Activated T-cell treated with anti-CD3 and anti-CD28 coated beads, Interleukin-2, amount 50 U/mL, for 72 hours (primary cell): ENCODE measurements around the gene PCSK2. TPM values are rescaled to one million over a fixed set of nuclear protein-coding genes. Genes with fewer than 3 reads are reported as not detected.

Source experiments
- ATAC-seq, 2 donors: fragments of 150-1000 bp; cut with Tn5 transposase; replicated peaks in 1 of 2; 2 replicates each; pipeline ENCODE4 v1.10.0; 2021; ENCODE audit warnings: moderate library complexity in 2 of 2, mild to moderate bottlenecking in 1 of 2
- DNase-seq, 2 donors: peaks; one replicate each; pipeline ENCODE4 v3.0.0; 2021 to 2022; ENCODE audit warnings: mixed read lengths in 1 of 2
- H3K27ac Mint-ChIP-seq: one replicate; pipeline ENCODE4 v1.8.0; 2022; ENCODE audit warnings: mild to moderate bottlenecking, moderate library complexity, mixed read lengths
- H3K27me3 Mint-ChIP-seq: one replicate; pipeline ENCODE4 v1.8.0; 2022; ENCODE audit warnings: low read depth, mixed read lengths
- H3K36me3 Mint-ChIP-seq, 2 donors: one replicate each; pipeline ENCODE4 v1.8.0; 2022; ENCODE audit warnings: mixed read lengths in 2 of 2, mild to moderate bottlenecking in 1 of 2; ENCODE audit not compliant: insufficient read depth in 2 of 2
- H3K4me1 Mint-ChIP-seq: one replicate; pipeline ENCODE4 v1.8.0; 2022; ENCODE audit warnings: low read depth, mixed read lengths
- H3K4me3 Mint-ChIP-seq, 2 donors: one replicate each; pipeline ENCODE4 v1.8.0; 2022; ENCODE audit warnings: mild to moderate bottlenecking in 2 of 2, mixed read lengths in 2 of 2, moderate library complexity in 2 of 2
- H3K9me3 Mint-ChIP-seq, 2 donors: one replicate each; pipeline ENCODE4 v1.8.0; 2022; ENCODE audit warnings: mixed read lengths in 2 of 2
- total RNA-seq, 2 donors: library from RNA; stranded (reverse); gene quantifications; one replicate each; pipeline ENCODE4 v1.2.3, GENCODE V29; 2022

The PCSK2 gene
- total RNA-seq, 2 donors from 2014 or later = not detected

DNA sequence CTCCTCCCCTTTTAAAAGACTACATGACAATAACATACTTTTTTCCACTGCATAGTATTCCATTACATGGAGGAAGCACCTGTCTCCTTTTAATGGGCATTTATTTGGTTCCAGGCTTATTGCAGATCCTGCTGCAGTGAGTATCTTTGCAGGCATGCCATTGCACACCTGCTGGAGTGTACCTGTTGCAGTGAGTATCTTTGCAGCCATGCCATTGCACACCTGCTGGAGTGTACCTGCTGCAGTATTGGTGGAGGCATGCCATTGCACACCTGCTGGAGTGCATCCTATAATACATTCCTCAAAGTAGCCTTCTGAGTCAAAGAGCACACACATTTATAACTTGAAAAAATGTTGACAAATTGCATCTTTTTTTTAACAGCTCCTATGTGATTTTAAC lies 302.7 kb downstream of the PCSK2 start:
- no peak for ATAC-seq
- Mint-ChIP-seq H3K36me3 (no peaks in the 10 kb centered on the region), H3K9me3 (no peaks in the 10 kb centered on the region), H3K27me3 (peaks cover 17% of the 10 kb centered on the region), H3K4me3 (no peak overlapping the region), H3K27ac (no peak overlapping the region), H3K4me1 (peaks cover 21% of the 10 kb centered on the region)
- DNase-seq = no peak

DNA sequence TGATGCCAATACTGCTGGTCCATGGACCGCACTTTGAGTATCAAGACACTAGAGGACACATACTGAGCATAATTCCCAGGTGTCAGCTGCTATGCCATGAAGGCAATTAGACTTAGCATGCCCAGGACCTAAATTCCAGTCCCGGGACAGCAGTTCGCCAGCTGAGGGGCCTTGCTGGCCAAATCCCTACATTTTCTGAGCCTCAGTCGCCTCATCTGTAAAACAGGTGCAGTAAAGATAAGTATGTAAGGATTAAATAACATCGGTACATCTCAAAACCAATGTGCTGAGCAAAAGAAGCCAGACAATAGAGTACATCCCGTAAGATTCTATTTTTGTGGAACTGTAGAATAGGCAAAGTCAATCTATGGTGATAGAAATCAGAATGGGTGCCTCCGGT lies 303.3 kb downstream of the PCSK2 start:
- Mint-ChIP-seq H3K4me1 (peaks cover 21% of the 10 kb centered on the region), H3K27me3 (peaks cover 17% of the 10 kb centered on the region), H3K4me3 (peak overlapping the region; percentile 67 to 70), H3K36me3 (no peaks in the 10 kb centered on the region), H3K27ac (no peak overlapping the region), H3K9me3 (no peaks in the 10 kb centered on the region)
- DNase-seq = no peak
- ATAC-seq = no peak

- no peaks in the 10 kb centered on the region for H3K36me3 Mint-ChIP-seq
- no peaks in the 10 kb centered on the region for H3K9me3 Mint-ChIP-seq
- peak; percentile 56 to 63 for DNase-seq
- no peak within 1 kb of the TSS for H3K27ac Mint-ChIP-seq
- H3K4me3 Mint-ChIP-seq = peak within 1 kb of the TSS; percentile 88
- H3K27me3 Mint-ChIP-seq = peaks cover 17% of the 10 kb centered on the region
- peaks cover 20% of the 10 kb centered on the region for H3K4me1 Mint-ChIP-seq
- peak; percentile 84 to 86 for ATAC-seq
Measured at GRCh38 chr20:17530716-17531664, 304.1 kb downstream of the PCSK2 start, which contains the start of gene BFSP1. Gene BFSP1, minus strand, starts transcription at chr20:17531379. Its CDS starts 50 bp downstream, at chr20:17531329.

- no peak overlapping the region for H3K27ac Mint-ChIP-seq
- ATAC-seq = no peak
- peaks cover 17% of the 10 kb centered on the region for H3K27me3 Mint-ChIP-seq
- H3K9me3 Mint-ChIP-seq = no peaks in the 10 kb centered on the region
- peak overlapping the region; percentile 88 for H3K4me3 Mint-ChIP-seq
- DNase-seq = no peak
- peaks cover 16% of the 10 kb centered on the region for H3K4me1 Mint-ChIP-seq
- H3K36me3 Mint-ChIP-seq = no peaks in the 10 kb centered on the region
Measured at GRCh38 chr20:17531665-17532025, 304.8 kb downstream of the PCSK2 start.

- Mint-ChIP-seq H3K27me3 (peaks cover 23% of the 10 kb centered on the region), H3K4me3 (no peak overlapping the region), H3K36me3 (no peaks in the 10 kb centered on the region), H3K4me1 (peaks cover 16% of the 10 kb centered on the region), H3K27ac (no peak overlapping the region), H3K9me3 (no peaks in the 10 kb centered on the region)
- peak in 1 of 2 donors; percentile 17 for DNase-seq
- ATAC-seq = no peak
Measured at GRCh38 chr20:17533396-17533795, 306.6 kb downstream of the PCSK2 start.

DNA sequence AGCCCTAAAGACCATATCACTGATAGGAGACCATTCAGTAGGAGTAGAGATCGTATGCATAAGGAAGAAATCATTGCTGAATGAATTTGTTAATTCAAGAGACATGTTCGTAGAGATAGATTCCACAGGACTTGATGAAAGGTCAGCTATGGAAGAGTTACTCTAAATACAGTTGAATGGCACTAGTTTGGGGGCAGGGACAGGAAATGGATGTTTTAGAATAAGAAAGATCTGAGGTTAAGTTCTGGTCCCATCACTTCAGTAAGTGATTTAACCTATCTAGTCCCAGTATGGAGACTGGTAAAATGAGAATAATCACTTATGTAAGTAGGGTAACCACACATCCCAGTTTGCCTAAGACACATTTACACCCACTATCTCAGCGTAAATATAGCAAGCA lies 307.2 kb downstream of the PCSK2 start:
- Mint-ChIP-seq H3K9me3 (no peaks in the 10 kb centered on the region), H3K27ac (no peak overlapping the region), H3K4me1 (peaks cover 16% of the 10 kb centered on the region), H3K36me3 (no peaks in the 10 kb centered on the region), H3K4me3 (no peak overlapping the region), H3K27me3 (peaks cover 23% of the 10 kb centered on the region)
- DNase-seq (no peak), ATAC-seq (no peak)
